ENCODE measurements around the gene IPO13.
A peak's percentile ranks its signal among the peaks of the same experiment; 100 is the strongest.

The IPO13 gene

DNA sequence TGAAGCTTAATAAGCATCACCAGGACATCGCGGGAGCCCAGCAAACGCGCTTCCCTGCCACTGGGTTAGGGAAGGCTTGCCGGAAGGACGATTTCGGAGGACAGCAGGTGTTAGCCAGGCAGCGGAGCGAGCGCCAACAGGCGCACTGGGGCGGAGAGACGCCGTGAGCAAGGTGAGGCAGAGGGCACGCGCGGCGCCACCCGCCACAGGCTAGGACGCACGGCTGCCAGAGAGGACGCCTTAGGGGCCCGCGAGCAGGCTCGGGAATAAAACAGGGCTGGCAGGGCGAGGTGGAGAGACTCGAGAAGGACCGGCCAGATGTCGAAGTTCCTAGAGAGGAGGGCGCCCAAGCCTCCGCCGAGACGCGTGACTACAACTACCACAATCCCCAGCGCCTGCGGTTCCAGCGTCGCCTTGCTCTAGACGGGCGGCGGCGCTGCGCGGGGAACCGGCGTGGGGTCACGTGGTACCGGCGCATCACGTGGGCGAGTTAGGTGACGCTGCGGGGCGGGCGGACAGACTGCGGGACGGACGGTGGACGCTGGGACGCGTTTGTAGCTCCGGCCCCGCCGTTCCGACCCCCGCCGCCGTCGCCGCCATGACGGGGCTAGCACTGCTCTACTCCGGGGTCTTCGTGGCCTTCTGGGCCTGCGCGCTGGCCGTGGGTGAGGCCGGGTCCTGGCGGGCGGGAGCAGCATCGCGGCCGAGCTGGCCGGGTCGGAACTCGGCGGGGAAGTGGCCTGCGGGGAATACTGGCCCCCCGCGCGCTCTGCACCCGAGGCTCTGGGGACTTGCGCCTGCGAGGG, 27.9 kb downstream of the IPO13 start, which contains the start of gene ATP6V0B:
ATP6V0B (plus strand) TSS at position 518 of the 806 bp plus-strand sequence; CDS start at position 599, 81 bp downstream.
- DNase-seq: peak; percentile 99

DNA sequence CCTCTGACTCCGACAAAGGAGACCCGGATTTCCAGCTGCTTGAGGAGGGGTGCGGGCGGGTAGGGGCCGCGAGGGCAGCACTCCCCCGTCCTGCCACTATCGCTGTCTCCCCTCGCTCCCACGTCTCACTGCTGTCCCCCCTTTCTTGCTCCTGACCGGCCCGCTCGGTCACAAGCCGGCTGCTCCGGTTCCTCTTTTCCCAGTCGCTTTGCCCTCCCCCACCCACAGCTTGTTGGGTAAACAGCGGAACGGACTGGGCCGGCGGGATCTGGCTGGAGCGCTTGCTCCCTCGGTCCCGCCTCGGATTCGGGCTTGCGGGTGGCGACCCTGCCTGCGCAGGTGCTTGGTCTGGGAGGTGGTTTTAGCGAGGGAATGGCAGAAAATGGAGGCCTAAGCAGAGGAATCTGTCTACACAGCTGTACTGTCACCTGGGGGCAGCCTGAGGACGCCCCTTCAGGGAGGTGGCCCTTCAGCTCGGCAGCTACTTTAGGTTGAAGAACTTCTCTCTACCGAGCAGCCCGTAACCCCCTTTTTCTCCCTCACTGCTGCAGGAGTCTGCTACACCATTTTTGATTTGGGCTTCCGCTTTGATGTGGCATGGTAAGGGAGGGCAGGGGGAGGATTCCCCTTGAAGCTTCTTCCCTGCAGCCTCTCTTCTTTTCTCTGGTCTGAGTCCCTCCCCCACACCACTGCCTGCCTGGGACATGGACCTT, 28.7 kb downstream of the IPO13 start:
- DNase-seq: peak; percentile 82

DNA sequence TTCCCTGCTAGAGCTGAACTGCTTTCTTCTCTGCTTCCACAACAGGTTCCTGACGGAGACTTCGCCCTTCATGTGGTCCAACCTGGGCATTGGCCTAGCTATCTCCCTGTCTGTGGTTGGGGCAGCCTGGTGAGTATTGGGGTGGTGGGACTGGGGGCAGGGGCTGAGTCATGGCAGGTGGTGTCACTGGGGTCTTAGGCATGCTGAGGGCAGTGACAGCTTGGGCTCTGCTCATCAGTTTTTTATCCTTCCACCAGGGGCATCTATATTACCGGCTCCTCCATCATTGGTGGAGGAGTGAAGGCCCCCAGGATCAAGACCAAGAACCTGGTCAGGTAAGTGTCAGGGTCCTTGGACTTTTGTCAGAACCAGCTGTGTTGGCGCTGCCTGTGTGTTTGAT, 29.3 kb downstream of the IPO13 start:
- DNase-seq: no peak

DNA sequence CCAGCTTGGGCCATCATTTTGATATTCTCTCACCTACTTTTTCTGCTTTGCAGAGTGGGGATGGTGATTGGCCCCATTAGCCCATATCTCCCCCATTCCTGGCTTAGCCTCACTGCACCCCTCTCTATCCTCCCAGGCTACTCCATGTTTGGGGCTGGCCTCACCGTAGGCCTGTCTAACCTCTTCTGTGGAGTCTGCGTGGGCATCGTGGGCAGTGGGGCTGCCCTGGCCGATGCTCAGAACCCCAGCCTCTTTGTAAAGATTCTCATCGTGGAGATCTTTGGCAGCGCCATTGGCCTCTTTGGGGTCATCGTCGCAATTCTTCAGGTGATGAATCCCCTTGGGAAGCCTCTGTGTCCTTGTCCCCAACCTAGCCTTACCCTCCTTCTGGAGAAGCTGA, 30.1 kb downstream of the IPO13 start:
- no peak for DNase-seq

DNA sequence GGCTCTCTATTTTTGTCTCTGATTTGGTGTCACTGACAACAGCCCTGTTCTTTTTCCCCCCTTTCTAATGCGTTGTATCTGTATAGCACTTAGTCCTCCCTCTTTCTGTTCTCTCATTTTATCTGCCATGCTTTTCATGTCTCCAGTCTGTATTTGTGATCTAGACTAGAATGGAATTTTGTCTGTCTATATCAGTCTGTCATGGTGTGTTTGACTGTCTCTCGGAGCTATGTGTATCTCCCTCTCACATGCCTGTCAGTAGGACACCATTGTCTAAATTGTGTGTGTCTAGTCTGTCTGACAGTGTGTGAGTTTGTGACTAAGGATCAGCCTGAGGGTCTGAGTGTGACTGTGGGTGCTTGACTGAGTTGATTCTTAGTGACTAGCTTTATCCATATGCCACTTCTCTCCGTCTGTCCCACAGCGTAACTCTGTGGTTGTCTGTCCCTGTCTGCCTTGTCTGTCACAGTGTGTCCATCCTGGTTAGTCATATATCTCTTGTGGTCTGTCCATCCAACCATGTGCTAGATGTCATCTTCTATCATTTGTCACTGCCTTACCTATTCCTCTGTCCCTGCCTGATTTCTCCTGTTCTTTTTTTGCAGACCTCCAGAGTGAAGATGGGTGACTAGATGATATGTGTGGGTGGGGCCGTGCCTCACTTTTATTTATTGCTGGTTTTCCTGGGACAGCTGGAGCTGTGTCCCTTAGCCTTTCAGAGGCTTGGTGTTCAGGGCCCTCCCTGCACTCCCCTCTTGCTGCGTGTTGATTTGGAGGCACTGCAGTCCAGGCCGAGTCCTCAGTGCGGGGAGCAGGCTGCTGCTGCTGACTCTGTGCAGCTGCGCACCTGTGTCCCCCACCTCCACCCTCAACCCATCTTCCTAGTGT, 30.9 kb downstream of the IPO13 start:
- DNase-seq: no peak

DNA sequence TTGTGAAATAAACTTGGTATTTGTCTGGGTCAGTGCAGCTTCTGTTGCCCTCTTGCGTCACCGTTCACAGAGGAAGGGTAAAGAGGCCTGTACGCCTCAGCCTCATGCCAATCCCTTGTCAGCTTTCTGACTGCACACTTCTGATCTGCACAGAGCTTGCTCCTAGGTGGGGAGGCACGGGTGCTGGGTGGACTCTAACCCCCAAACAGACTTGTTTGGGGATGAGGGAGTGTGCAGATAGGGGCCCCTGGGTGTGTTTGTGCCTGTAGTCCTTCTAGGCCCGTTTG, 31.5 kb downstream of the IPO13 start:
- DNase-seq: no peak

DNA sequence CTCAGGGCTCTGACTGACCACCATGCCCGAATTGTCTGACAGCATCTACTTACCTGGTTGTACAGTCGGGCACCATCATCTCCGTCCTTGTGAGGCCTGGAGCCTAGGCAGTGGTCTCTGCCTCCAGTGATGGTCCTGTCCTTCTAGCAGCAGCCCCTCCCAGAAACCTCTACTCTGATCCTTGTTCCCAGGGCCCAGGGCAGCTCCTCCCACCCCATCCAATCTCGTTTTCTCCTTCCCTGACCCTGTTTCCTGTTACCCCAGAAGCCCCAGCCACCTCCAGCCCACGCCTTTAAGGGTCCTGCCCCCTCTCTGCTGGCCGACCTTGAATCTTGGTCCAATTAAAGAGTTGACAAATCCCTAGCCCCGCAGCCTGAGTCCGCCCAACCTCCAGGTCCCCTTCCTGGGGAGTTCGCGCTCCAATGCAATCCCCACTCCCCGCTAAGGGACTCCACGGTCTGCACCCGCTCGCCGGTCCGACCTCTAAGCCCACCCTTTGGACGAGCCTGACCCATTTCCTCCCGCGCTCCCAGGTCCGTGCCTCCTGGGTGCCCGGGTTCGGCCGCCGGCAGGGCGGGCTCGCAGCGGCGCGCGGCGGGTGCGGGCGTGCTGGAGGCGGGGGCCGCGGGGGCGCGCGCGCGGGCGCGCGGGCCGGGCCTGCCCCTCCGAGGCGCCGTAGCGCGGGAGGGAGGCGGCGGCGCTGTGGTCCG, 32.0 kb downstream of the IPO13 start, which contains the start of gene B4GALT2:
B4GALT2 (plus strand) TSS at position 660 of the 710 bp plus-strand sequence. CDS start 1,951 bp downstream, outside the sequence.
- DNase-seq: peak; percentile 58

DNA sequence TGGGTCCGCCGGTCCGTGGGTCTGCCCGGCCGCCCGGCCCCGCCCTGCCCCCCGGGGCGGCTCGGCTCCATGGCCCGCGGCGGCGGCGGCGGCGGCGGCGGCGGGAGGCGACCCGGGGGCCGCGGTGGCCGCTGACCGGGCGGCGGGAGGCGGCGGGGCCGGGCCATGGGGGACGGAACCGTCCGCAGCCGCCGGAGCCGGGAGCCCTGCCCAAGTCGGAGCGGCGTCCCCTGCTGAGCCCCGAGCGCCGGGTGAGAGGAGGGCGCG, 32.4 kb downstream of the IPO13 start:
- DNase-seq: no peak

DNA sequence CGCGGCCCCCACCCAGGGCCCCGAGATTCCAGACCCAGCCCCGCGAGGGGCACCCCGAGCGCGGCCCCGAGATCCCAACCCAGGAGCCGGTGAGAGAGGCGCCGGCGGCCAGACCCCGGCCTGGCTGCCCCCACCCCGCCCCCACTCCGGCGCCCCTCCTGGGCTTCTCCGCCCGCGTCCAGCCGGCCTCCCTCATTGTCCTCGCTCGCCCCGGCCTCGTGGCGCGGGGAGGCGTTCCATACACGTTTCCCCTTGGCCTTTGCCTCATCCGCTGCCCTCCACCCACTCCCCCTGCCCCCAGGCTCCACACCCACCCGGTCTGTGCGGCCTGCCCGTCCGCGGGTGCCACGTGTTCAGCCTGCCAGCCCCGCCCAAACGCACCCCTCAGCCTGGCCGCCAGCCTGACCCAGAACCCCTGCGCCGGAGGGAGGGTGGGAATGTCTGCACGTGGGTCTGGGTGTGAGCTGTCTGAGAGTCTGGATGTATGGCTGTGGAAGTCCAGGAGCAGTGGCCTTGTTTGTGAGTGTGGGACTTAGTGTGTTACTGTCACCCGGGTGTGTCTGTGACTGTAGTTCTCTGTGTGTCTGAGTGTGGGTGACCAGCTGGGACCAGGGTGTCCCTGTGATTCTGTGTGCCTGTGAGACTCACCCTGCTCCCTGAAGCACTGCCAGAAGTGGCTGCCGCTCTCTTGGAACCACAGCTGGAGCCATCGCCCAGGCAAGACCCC, 32.9 kb downstream of the IPO13 start:
- DNase-seq: no peak

DNA sequence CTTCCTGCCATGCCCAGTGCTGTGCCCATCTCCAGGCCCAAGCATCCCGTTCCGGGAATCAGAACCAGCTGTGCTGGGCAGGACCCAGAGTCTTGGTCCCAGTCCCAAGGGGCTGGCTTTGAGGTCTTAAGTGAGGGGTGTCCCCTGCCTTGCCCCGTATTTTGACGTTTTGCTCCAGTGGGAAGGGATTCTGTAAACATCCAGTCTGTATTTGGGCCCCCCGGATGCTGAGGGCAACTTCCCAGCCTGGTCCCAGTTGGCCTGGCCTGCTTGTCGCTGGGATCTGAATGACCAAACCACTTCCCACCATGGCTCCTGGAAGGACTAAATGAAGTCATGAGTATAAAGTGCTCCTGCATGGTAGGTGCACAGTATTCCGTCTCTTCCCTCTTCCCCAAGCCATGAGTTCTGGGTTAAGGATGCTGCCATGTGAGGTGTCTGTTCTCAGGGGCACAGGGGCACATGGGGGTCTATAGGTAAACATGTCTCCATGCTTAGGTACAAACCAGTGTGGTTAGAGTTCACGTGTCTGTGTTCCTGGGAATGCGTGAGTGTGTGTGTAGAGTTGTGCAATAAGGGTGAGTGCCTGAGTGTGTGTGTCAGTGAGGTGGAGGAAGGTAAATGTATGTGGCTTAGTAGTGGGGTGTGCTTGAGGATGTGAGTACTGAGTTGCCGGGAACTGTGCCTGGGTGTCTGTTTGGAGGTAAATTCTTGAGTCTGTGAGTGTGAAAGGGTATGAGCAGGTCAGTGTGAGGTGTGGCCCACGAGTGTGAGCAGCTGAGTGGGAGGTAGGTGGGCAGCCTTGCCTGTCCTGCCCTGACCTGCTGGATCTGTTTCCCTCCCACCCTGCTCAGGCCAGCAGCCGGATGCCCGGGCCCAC, 33.7 kb downstream of the IPO13 start:
- DNase-seq: no peak

DNA sequence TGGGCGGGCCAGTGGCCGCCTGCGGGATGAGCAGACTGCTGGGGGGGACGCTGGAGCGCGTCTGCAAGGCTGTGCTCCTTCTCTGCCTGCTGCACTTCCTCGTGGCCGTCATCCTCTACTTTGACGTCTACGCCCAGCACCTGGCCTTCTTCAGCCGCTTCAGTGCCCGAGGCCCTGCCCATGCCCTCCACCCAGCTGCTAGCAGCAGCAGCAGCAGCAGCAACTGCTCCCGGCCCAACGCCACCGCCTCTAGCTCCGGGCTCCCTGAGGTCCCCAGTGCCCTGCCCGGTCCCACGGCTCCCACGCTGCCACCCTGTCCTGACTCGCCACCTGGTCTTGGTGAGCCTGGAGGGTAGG, 34.4 kb downstream of the IPO13 start:
- no peak for DNase-seq

DNA sequence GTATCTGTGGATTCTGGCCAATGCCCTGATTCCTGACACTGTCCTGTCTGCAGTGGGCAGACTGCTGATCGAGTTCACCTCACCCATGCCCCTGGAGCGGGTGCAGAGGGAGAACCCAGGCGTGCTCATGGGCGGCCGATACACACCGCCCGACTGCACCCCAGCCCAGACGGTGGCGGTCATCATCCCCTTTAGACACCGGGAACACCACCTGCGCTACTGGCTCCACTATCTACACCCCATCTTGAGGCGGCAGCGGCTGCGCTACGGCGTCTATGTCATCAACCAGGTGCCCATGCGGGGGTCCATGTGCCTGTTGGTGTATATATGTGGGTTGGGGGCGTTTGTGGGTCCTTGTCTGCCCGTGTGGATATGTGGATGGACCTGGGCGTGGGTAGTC, 34.9 kb downstream of the IPO13 start:
- no peak for DNase-seq

DNA sequence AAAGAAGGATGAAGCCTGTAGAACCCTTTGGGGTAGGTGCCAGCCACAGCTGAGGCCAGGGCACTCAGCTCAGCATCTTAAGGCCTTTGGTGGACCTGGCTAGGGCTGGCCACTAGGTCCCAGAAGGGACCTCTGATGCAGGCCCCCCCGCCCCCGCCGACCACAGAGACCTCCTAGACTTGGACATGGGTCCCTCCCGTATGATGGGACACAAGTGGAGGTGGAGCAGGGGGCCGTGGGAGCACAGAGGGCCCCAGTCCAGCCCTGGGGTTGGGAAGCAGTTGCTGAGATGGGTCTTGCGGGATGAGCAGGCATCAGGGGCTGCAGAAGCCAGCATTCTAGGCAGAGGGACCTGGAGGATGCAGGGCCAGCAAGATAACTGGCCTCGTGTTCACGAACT, 35.5 kb downstream of the IPO13 start:
- DNase-seq: no peak

DNA sequence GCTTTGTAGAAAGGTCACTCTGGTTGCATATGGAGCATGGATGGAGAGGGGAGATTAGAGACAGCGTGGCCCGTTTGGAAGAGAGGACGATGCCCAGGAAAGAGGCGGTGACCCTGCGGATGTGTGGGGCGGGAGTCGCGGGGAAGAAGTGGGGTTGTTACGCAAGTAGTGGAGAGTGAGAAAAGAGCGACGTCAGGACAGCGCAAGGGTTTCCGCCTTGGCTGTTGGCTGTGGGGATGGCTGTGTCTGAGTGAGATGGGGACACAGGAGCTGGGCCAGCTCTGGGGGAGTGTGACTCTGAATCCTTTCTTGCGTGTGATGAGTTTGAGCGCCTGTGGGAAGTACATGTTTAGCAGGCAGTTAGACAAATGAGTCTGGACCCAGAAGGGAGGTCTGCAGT, 36.1 kb downstream of the IPO13 start:
- no peak for DNase-seq

DNA sequence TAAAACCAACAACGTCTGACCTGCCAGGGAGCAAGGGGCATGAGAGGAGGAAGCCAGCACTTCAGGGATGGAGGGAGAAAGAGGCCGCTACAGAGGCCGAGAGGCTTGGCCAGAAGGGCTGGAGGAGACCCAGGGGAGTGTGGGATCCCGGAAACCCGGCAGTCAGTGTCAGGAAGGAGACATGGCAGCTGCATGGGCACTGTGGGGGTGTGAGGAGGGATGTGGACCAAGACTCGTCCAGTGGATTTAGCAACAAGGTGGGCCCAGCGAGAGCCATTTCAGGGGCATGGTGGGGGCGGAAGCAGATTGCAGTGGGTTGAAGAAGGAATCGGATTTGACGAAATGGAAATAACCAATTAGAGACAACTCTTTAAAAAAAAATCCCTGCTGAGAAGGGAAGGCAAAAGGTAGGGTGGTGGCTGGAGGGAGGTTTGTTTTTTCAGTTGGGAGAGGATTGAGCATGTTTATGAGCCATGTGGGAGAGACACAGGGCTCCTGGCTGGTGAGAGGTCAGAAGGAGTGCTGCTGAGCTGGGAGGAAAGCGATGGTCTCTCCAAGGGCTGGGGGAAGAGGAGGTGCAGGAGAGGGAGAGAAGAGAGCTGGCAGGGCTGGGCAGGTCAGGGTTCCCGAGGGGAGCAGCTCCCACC, 36.6 kb downstream of the IPO13 start:
- no peak for DNase-seq

DNA sequence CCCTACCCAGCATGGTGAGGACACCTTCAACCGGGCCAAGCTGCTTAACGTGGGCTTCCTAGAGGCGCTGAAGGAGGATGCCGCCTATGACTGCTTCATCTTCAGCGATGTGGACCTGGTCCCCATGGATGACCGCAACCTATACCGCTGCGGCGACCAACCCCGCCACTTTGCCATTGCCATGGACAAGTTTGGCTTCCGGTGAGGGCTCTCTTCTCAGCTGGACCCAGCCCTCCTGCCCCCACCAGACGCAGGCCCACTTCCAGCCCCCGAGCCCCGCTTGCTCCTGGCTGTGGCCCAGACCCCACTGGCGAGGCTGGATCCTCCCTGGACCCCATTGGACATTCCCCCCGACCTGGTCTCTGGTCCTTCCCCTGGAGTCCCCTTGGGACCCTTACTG, 38.1 kb downstream of the IPO13 start:
- DNase-seq: no peak

DNA sequence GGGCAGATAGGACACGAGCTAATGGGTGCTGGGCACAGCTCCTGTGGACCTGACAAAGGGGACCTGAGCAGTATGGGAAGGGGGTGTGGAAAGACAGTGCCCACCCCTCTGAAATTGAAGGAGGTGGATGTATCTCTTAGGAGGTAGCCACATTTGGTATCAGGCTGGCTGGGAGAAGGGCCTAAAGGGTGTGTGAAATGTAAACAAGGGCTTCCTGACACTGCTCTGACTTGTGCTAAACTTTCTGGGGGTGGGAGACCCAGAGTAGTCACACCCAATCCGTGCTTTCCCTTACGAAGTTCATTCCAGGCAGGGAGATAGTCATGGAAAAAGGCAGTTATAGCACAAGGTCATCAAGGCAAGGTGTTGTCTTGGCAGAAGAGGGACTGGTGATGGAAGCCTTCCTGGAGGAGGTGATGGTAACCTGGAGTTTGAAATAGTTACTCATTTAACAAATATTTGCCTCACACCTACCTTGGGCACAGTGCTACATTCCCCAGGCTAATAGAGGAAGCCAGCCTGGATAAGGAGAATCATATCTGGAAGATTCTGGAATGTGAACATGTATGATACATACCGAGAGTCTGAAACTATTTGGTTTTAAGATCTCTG, 39.3 kb downstream of the IPO13 start:
- no peak for DNase-seq

DNA sequence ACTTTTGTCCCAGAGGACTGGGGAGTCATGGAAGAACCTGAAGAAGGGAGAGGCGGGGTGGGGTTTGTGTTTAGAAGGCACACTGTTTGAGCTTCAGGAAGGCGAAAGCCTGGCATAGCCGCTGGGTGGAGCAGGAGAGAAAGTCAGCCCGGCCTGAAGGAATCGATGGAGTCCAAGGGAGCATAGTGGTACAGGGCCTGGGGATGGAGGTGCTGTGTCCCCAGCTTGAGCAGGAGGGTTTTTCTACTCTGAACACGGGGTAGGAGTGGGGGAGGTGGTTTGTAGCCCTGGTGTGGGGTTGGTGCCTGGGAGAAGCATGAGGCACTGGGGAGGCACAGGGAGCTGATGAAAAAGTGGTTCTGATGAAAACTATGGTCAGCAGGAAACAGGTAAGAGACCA, 40.0 kb downstream of the IPO13 start:
- no peak for DNase-seq

DNA sequence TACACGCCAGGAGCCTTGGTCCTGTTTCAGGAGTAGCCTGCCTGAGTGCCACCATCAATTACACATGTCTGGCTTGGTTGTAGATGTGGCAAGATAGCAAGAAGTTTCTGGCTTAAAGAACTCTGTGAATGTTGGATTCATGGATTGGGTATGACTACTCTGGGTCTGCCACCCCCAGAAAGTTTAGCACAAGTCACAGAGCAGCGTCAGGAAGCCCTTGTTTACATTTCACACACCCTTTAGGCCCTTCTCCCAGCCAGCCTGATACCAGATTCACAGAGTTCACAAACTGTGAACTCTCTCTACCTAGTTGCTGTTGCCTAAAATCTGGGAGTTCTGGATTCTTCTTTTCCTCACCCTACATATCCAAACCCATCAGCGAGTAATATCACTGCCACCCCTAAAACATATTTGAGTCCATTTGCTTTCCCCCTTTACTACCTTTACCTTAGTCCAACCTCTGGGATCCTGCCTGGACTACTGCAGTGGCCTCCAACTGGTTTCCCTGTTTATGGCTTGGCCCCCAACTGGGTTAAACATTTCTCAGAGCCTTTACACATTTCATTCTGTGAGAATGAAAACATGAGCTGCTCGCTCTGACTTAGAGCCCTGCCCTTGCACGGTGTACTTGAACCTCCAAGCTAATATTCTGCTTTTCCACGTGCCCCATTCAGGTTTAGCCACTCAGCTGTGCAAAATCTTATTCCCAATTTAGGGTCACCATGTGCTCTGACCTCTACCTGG, 40.6 kb downstream of the IPO13 start:
- no peak for DNase-seq
